ENCODE data around the gene SFRP5.

DNA sequence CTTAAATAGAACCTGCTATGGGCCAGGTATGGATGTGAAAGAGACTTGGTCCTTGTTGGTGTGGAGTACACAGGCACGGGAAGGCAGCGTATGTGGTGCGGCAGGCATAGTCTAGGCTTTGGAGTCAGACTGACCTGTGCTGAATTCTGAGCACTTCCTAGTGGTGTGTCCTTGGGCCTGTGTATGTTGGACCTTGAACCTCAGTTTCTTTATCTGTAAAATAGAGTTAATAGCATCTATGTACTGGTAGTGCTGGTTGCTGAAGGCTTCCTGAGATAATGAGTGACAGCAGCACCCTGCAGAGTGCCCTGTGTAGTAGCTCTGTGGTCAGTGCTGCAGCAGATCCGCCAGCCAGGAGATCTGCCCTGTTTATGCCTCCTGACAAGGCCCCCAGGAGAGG is 5.3 kb upstream of the SFRP5 start:
- TF ChIP-seq, protein P1, sequence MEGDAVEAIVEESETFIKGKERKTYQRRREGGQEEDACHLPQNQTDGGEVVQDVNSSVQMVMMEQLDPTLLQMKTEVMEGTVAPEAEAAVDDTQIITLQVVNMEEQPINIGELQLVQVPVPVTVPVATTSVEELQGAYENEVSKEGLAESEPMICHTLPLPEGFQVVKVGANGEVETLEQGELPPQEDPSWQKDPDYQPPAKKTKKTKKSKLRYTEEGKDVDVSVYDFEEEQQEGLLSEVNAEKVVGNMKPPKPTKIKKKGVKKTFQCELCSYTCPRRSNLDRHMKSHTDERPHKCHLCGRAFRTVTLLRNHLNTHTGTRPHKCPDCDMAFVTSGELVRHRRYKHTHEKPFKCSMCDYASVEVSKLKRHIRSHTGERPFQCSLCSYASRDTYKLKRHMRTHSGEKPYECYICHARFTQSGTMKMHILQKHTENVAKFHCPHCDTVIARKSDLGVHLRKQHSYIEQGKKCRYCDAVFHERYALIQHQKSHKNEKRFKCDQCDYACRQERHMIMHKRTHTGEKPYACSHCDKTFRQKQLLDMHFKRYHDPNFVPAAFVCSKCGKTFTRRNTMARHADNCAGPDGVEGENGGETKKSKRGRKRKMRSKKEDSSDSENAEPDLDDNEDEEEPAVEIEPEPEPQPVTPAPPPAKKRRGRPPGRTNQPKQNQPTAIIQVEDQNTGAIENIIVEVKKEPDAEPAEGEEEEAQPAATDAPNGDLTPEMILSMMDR (IDR thresholded peaks at IDR 0.05; ENCODE audit: low read length): no peak
- TF ChIP-seq EZH2 (IDR thresholded peaks at IDR 0.05; ENCODE audit: borderline replicate concordance, low read length): no peak
